Activated B cell treated with CpG ODN at 0.5 μM for 24 hours (primary cell): ENCODE results near the gene PADI1. TPM values are rescaled to one million over a fixed set of nuclear protein-coding genes. Genes with fewer than 3 reads are reported as not detected.

Source experiments
- ATAC-seq: fragments of 200-7000 bp; cut with Tn5 transposase; one replicate; pipeline ENCODE4 v1.10.0; 2021; ENCODE audit warnings: low read depth, mild to moderate bottlenecking, moderate library complexity
- CTCF ChIA-PET: fragments of 350-600 bp; sonication (Branson Sonifier 250); formaldehyde crosslinking; loops from one replicate; lab custom pipeline; 2021; ENCODE audit warnings: antibody characterized with exemption; lab: Charles Lee
- POLR2A ChIA-PET: fragments of 350-600 bp; sonication (Branson Sonifier 250); formaldehyde crosslinking; loops from one replicate; lab custom pipeline; 2021; ENCODE audit warnings: antibody characterized with exemption; lab: Charles Lee
- DNase-seq: peaks from one replicate; pipeline ENCODE4 v3.0.0; 2022
- H3K27ac Mint-ChIP-seq: one replicate; pipeline ENCODE4 v1.8.0; 2020; ENCODE audit warnings: mixed read lengths
- H3K27me3 Mint-ChIP-seq: one replicate; pipeline ENCODE4 v1.8.0; 2021; ENCODE audit warnings: mixed read lengths
- H3K36me3 Mint-ChIP-seq: one replicate; pipeline ENCODE4 v1.8.0; 2021; ENCODE audit warnings: low read depth, mixed read lengths
- H3K4me1 Mint-ChIP-seq: one replicate; pipeline ENCODE4 v1.8.0; 2021; ENCODE audit warnings: mixed read lengths
- H3K4me3 Mint-ChIP-seq: one replicate; pipeline ENCODE4 v1.8.0; 2020; ENCODE audit warnings: mild to moderate bottlenecking, mixed read lengths
- H3K9me3 Mint-ChIP-seq: one replicate; pipeline ENCODE4 v1.8.0; 2020; ENCODE audit warnings: mixed read lengths
- CTCF ChIP-seq: fragments of 200-600 bp; IDR thresholded peaks from one replicate; pipeline ENCODE4 v1.8.0; 2022; ENCODE audit warnings: antibody characterized with exemption, mild to moderate bottlenecking
- intact Hi-C: fragments of 100-400 bp; cut with micrococcal nuclease; formaldehyde crosslinking; loops from one replicate; pipeline ENCODE4 v1.15.1; 2024
- total RNA-seq: library from RNA; stranded (reverse); gene quantifications from 2 replicates; pipeline ENCODE4 v1.2.3, GENCODE V29; 2022

Gene PADI1
- total RNA-seq, 1 donor from 2014 or later, result not detected

DNA sequence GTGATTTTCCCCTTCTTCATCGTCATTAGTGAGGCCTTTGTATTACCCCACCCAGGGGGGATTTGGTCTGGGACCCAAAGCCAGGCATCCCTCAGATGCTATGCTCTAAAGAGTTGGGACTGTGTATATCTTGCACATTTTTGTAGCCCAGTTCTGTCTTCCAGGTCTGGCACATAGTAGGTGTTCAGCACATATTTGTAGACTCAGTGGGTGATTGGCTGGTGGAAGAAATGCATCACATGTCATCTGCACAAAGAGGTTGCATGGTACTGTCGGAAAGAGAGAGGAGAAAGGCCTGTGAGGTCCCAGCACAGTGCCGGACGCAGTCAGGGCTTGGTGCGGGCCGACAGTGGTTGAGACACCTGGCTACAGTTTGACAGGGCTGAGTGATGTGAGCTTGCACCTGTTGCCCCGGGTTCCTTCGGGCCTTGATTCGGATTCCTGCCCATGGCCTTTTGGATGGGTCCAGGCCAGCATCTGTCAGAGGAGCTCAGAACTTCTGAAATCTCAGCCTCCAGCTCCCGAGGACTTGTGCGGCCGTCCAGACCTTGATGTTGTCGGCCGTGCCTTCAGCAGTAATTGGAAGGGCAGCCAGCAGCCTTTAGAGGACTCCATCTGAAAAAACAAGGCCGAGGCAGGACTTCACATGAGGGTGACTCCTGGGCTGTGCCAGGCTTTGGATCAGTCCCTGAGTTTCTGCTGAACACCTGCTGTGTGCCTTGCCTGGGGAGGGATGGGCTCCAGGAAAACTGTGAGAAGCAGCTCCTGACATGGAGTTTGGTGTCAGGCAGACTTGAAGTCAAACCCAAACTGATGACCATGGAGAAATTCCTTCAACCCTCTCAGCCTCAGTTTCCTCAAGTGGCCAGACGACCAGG, 40.9 kb upstream of the PADI1 start:
- Mint-ChIP-seq H3K27ac (no peak overlapping the region), H3K27me3 (peaks cover 2% of the 10 kb centered on the region), H3K36me3 (no peaks in the 10 kb centered on the region), H3K4me3 (no peak overlapping the region), H3K4me1 (no peaks in the 10 kb centered on the region), H3K9me3 (peaks cover 3% of the 10 kb centered on the region)
- CTCF ChIA-PET, result no interaction called here
- TF ChIP-seq CTCF, result no peak
- POLR2A ChIA-PET, result no interaction called here
- ATAC-seq (no peak), DNase-seq (no peak)
- intact Hi-C loops, result no loop called here

DNA sequence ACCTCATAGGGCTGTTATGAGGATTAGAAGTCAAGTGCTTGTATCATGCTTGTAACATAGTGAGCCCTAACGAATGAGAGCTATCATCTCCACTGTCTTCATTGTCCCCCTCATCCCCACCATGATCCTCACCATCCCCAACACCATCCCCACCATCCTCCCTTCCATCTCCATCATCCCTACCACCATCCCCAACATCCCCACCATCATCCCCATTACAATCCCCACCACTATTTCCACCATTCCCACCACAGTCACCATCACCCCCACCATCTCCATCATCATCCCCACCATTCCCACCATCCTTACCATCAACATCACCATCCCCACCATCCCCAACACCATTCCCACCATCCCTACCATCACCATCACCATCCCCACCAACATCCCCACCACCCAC, 39.1 kb upstream of the PADI1 start:
- CTCF ChIA-PET, result no interaction called here
- H3K4me3 Mint-ChIP-seq, result no peak overlapping the region
- ATAC-seq (no peak), DNase-seq (no peak)
- no peaks in the 10 kb centered on the region for H3K4me1 Mint-ChIP-seq
- no peak for TF ChIP-seq CTCF
- no peaks in the 10 kb centered on the region for H3K36me3 Mint-ChIP-seq
- H3K9me3 Mint-ChIP-seq, result peaks cover 3% of the 10 kb centered on the region
- intact Hi-C loops, result no loop called here
- POLR2A ChIA-PET, result no interaction called here
- no peak overlapping the region for H3K27ac Mint-ChIP-seq
- peaks cover 2% of the 10 kb centered on the region for H3K27me3 Mint-ChIP-seq

GRCh38 chr1:17167041-17167785, 37.7 kb upstream of the PADI1 start:
- no peak for DNase-seq
- H3K27ac Mint-ChIP-seq, result no peak overlapping the region
- ChIA-PET CTCF (no interaction called here), POLR2A (no interaction called here)
- intact Hi-C loops, result no loop called here
- no peaks in the 10 kb centered on the region for H3K9me3 Mint-ChIP-seq
- no peak overlapping the region for H3K4me3 Mint-ChIP-seq
- H3K4me1 Mint-ChIP-seq, result no peaks in the 10 kb centered on the region
- no peak for ATAC-seq
- no peaks in the 10 kb centered on the region for H3K36me3 Mint-ChIP-seq
- H3K27me3 Mint-ChIP-seq, result peaks cover 4% of the 10 kb centered on the region
- TF ChIP-seq CTCF, result no peak

DNA sequence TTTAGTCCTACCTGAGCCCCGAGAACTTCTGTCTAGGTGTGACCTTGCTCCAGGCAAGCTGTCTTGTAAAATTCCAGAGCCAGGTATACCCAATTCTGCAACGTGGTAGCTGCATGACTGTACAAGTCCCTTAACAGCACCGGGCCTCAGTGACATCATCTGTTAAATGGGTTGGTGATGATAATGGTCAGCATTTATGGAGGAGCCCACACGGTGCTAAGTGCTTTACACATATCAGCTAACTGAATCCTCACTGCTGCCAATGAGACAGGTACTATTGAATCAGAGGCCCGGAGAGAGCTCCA, 37.2 kb upstream of the PADI1 start:
- ChIA-PET CTCF (no interaction called here), POLR2A (no interaction called here)
- Mint-ChIP-seq H3K27ac (no peak overlapping the region), H3K27me3 (peaks cover 4% of the 10 kb centered on the region), H3K36me3 (no peaks in the 10 kb centered on the region), H3K9me3 (no peaks in the 10 kb centered on the region), H3K4me1 (no peaks in the 10 kb centered on the region), H3K4me3 (no peak overlapping the region)
- no peak for ATAC-seq
- intact Hi-C loops, result no loop called here
- TF ChIP-seq CTCF, result no peak
- no peak for DNase-seq

DNA sequence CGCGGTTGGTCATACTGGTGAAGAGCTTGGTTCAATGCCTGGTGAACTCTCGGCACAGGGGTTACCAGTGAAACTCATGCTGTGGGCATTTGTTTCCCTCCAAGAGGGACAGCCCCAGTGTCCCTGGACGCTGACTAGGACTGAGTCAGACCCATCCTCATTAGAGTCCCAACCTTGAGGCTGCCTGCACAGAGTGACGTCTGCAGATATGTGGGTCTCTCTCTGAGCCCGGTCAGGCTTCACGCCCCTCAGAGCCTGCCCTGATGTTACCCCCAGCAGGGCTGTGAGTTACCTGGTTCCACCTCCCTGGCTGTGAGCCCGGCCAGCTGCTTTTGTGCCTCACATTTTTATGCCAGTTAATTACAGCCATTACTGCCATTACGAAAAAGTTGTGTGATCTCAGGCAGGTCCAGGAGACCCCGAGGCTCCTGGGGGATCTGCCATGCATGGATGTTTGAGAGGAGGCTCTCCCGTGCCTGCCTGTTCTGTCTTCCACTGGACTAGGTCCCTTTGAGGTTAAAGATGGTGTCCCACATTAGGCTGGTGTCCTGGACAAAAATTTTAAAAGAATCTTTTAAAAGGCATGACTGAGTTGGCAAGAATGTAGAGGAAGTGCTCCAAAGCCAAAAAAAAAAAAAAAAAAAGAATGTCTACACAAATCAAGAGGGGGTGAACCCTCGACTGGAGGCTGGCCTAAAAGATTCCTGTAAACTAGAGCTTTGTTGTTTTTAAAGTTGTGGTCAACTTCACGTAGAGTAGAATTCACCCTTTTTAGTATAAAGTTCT, 36.6 kb upstream of the PADI1 start:
- Mint-ChIP-seq H3K9me3 (no peaks in the 10 kb centered on the region), H3K4me1 (no peaks in the 10 kb centered on the region), H3K27me3 (peaks cover 9% of the 10 kb centered on the region), H3K27ac (no peak overlapping the region), H3K4me3 (no peak overlapping the region), H3K36me3 (no peaks in the 10 kb centered on the region)
- DNase-seq (no peak), ATAC-seq (no peak)
- intact Hi-C loops, result no loop called here
- ChIA-PET CTCF (no interaction called here), POLR2A (no interaction called here)
- no peak for TF ChIP-seq CTCF
